ENCODE results near the gene SEMA4D. TPM values are rescaled to one million over a fixed set of nuclear protein-coding genes. Genes with fewer than 3 reads are reported as not detected.

Gene SEMA4D
- polyA plus RNA-seq, 1 experiment, result 0.50 TPM

GRCh38 chr9:89330513-89330912, 167.4 kb downstream of the SEMA4D start:
- H3K36me3 ChIP-seq (ENCODE audit: control insufficient read depth, insufficient read depth, low read length), result peaks cover 12% of the 10 kb centered on the region

DNA sequence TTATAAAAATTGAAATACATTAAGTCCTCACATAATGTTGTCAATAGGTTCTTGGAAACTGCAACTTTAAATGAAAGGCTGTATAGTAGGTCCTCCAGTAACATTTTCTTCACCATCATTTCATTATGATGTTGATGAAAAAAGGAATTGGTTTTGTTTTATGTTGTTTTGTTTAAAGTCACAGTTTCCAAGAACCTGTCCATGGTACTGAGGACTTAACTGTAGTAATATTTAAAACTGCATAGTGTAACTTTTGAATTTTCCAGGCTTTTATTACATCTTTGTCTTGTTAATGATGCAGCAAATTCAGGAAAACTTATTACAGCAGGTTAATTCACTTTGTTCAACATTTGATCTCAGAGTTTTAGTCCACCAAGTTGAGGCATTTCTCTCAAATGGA, 168.0 kb downstream of the SEMA4D start:
- H3K36me3 ChIP-seq (ENCODE audit: control insufficient read depth, insufficient read depth, low read length), result peaks cover 11% of the 10 kb centered on the region
- no peak overlapping the region for H3K4me3 ChIP-seq (ENCODE audit: low read depth, low read length)
- no peaks in the 10 kb centered on the region for H3K27me3 ChIP-seq (ENCODE audit: control insufficient read depth, insufficient read depth, low read length)
- ChIA-PET CTCF (interaction anchor here (1.1 kb wide), 1 partner anchor 10 kb away, joined by 4 read pairs; no protein-coding TSS in a partner anchor), POLR2A (no interaction called here)
- TF ChIP-seq, protein P1, sequence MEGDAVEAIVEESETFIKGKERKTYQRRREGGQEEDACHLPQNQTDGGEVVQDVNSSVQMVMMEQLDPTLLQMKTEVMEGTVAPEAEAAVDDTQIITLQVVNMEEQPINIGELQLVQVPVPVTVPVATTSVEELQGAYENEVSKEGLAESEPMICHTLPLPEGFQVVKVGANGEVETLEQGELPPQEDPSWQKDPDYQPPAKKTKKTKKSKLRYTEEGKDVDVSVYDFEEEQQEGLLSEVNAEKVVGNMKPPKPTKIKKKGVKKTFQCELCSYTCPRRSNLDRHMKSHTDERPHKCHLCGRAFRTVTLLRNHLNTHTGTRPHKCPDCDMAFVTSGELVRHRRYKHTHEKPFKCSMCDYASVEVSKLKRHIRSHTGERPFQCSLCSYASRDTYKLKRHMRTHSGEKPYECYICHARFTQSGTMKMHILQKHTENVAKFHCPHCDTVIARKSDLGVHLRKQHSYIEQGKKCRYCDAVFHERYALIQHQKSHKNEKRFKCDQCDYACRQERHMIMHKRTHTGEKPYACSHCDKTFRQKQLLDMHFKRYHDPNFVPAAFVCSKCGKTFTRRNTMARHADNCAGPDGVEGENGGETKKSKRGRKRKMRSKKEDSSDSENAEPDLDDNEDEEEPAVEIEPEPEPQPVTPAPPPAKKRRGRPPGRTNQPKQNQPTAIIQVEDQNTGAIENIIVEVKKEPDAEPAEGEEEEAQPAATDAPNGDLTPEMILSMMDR (IDR thresholded peaks at IDR 0.05; ENCODE audit: insufficient read depth, low read depth, low read length), result no peak
- no peak for DNase-seq (ENCODE audit: low read depth)

More at GRCh38 chr9:89330513-89330912, 167.4 kb downstream of the SEMA4D start:
- no peak for DNase-seq (ENCODE audit: low read depth)
- Histone ChIP-seq H3K4me3 (ENCODE audit: low read depth, low read length) (no peak overlapping the region), H3K27me3 (ENCODE audit: control insufficient read depth, insufficient read depth, low read length) (no peaks in the 10 kb centered on the region)
- TF ChIP-seq, protein P1 (IDR thresholded peaks at IDR 0.05; ENCODE audit: insufficient read depth, low read depth, low read length), result no peak
- ChIA-PET POLR2A (no interaction called here), CTCF (no interaction called here)

DNA sequence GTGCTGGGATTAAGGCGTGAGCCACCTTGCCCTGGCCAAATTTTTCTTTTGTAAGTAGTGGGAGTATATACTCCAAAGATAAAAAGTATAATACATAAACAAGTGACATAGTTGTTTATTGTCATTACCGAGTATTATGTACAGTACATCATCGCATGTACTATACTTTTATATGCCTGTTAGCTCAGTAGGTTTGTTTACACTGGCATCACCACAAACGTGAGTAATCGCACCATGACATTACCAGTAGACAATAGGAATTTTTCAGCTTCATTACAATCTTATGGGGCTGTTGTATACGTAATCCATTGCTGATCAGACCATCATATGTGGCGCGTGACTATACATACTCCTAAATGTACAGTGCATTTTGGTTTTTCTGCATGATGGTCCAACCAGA, 169.8 kb downstream of the SEMA4D start:
- no peak for DNase-seq (ENCODE audit: low read depth)
- POLR2A ChIA-PET, result no interaction called here
- Histone ChIP-seq H3K36me3 (ENCODE audit: control insufficient read depth, insufficient read depth, low read length) (peaks cover 10% of the 10 kb centered on the region), H3K27me3 (ENCODE audit: control insufficient read depth, insufficient read depth, low read length) (no peaks in the 10 kb centered on the region), H3K4me3 (ENCODE audit: low read depth, low read length) (no peak overlapping the region)
- CTCF ChIA-PET, result no interaction called here
- TF ChIP-seq, protein P1 (IDR thresholded peaks at IDR 0.05; ENCODE audit: insufficient read depth, low read depth, low read length), result no peak

- no peak for DNase-seq (ENCODE audit: low read depth)
- Histone ChIP-seq H3K27me3 (ENCODE audit: control insufficient read depth, insufficient read depth, low read length) (no peaks in the 10 kb centered on the region), H3K36me3 (ENCODE audit: control insufficient read depth, insufficient read depth, low read length) (peaks cover 7% of the 10 kb centered on the region), H3K4me3 (ENCODE audit: low read depth, low read length) (no peak overlapping the region)
- TF ChIP-seq, protein P1 (IDR thresholded peaks at IDR 0.05; ENCODE audit: insufficient read depth, low read depth, low read length), result no peak
- ChIA-PET POLR2A (no interaction called here), CTCF (interaction anchor here (1.1 to 9.0 kb wide), 2 partner anchors 194 to 224 kb away, joined by 3 to 45 read pairs; no protein-coding TSS in a partner anchor)
These were observed 172.2 kb downstream of the SEMA4D start for GRCh38 chr9:89325733-89326132.

GRCh38 chr9:89323390-89323789, 174.5 kb downstream of the SEMA4D start:
- Histone ChIP-seq H3K36me3 (ENCODE audit: control insufficient read depth, insufficient read depth, low read length) (no peaks in the 10 kb centered on the region), H3K27me3 (ENCODE audit: control insufficient read depth, insufficient read depth, low read length) (no peaks in the 10 kb centered on the region), H3K4me3 (ENCODE audit: low read depth, low read length) (no peak overlapping the region)
- POLR2A ChIA-PET, result no interaction called here
- CTCF ChIA-PET, result interaction anchor here (0.6 to 9.0 kb wide), 4 partner anchors 12 to 226 kb away, joined by 3 to 45 read pairs (median 3); no protein-coding TSS in a partner anchor
- TF ChIP-seq, protein P1 (IDR thresholded peaks at IDR 0.05; ENCODE audit: insufficient read depth, low read depth, low read length), result no peak
- DNase-seq (ENCODE audit: low read depth), result no peak

Data from BJ (cell line).